HUES6 (cell line): ENCODE results near the gene RNF175.

Experiments used
- H3K27ac ChIP-seq: 2 replicates; pipeline ENCODE4 v1.7.0; 2013; ENCODE audit warnings: low read depth, mild to moderate bottlenecking, low read length, inconsistent platforms
- H3K27me3 ChIP-seq: 2 replicates; pipeline ENCODE4 v1.6.1; 2013; ENCODE audit warnings: low read length; ENCODE audit not compliant: control insufficient read depth, insufficient read depth
- H3K36me3 ChIP-seq: 2 replicates; pipeline ENCODE4 v1.6.1; 2013; ENCODE audit warnings: low read length; ENCODE audit not compliant: control insufficient read depth, insufficient read depth
- H3K4me1 ChIP-seq: 2 replicates; pipeline ENCODE4 v1.6.1; 2013; ENCODE audit warnings: low read length; ENCODE audit not compliant: control insufficient read depth, insufficient read depth
- H3K4me3 ChIP-seq: 2 replicates; pipeline ENCODE4 v1.5.1; 2013; ENCODE audit warnings: low read depth, low read length
- H3K9ac ChIP-seq: one replicate; pipeline ENCODE4 v1.6.1; 2013; ENCODE audit warnings: mild to moderate bottlenecking, low read length
- H3K9me3 ChIP-seq: 2 replicates; pipeline ENCODE4 v1.6.1; 2013; ENCODE audit warnings: low read depth, low read length; ENCODE audit not compliant: control insufficient read depth, insufficient read depth

The RNF175 gene

GRCh38 chr4:153724606-153725005, 35.2 kb downstream of the RNF175 start:
- no peaks in the 10 kb centered on the region for H3K27me3 ChIP-seq
- H3K9ac ChIP-seq, result no peak overlapping the region
- H3K9me3 ChIP-seq, result no peaks in the 10 kb centered on the region
- H3K27ac ChIP-seq, result no peak overlapping the region
- H3K36me3 ChIP-seq, result no peaks in the 10 kb centered on the region
- H3K4me3 ChIP-seq, result no peak overlapping the region
- no peaks in the 10 kb centered on the region for H3K4me1 ChIP-seq

- no peaks in the 10 kb centered on the region for H3K36me3 ChIP-seq
- no peak overlapping the region for H3K4me3 ChIP-seq
- H3K9me3 ChIP-seq, result no peaks in the 10 kb centered on the region
- H3K27me3 ChIP-seq, result no peaks in the 10 kb centered on the region
- H3K27ac ChIP-seq, result no peak overlapping the region
- H3K4me1 ChIP-seq, result no peaks in the 10 kb centered on the region
- H3K9ac ChIP-seq, result no peak overlapping the region
These were observed 37.8 kb downstream of the RNF175 start for GRCh38 chr4:153722036-153722435.

DNA sequence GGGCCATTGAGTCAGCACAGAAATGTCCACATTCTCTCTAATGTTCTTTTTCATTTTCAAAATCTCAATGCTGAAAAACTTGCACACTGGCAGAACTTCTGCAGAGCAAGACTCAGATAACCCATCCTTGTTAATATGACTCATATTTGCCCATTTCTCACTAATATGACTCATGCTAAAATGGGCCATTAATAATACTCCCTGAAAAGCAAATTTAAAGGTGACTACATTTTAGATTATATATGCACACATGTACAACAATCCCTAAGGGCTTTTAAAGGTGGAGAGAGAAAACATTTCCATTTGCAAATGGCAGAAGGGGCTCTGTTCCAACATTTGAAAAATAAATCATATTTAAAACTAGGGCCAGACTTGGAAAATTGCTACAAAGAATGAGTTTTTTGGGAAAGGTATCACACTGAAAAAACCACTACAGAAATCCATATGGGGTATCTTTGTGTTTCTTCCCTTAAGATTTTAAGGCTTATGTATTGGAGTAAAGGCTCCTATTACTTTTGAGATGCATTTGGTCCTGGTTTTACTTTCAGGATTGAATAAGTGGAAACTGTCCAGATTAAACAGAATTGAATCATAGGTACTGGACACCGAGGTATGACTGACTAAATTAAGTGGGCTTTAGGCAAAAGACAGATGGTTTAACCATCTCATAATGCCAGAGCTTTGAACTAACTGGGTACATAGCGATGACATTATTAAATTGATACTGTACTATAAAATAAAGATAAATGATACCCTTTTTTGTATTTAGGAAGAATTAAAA, 45.8 kb downstream of the RNF175 start:
- no peaks in the 10 kb centered on the region for H3K27me3 ChIP-seq
- H3K9me3 ChIP-seq, result no peaks in the 10 kb centered on the region
- no peak overlapping the region for H3K9ac ChIP-seq
- H3K4me1 ChIP-seq, result no peaks in the 10 kb centered on the region
- no peaks in the 10 kb centered on the region for H3K36me3 ChIP-seq
- no peak overlapping the region for H3K27ac ChIP-seq
- H3K4me3 ChIP-seq, result no peak overlapping the region

DNA sequence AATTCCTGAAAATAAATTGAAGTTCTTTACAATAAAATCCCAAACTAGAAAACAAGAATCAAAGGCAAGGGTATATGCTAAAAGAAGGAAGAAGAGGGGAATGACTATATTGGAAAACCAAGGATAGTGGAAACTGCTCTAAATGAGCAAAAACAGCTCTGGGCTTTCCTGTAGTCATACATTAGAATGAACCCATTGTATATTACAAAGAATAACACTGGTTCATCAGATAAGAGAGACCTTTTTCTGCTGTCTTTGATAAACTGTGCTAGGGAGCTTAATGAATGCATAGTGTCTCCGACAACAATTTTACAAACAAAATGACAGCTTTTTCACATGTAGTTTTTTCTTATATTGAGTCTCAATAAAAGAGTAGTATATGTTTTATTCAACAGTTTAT, 49.1 kb downstream of the RNF175 start:
- Histone ChIP-seq H3K27ac (no peak overlapping the region), H3K4me3 (no peak overlapping the region), H3K4me1 (no peaks in the 10 kb centered on the region), H3K36me3 (no peaks in the 10 kb centered on the region), H3K9ac (no peak overlapping the region), H3K27me3 (no peaks in the 10 kb centered on the region), H3K9me3 (no peaks in the 10 kb centered on the region)

- Histone ChIP-seq H3K4me3 (no peak overlapping the region), H3K36me3 (no peaks in the 10 kb centered on the region), H3K27ac (no peak overlapping the region), H3K9me3 (no peaks in the 10 kb centered on the region), H3K9ac (no peak overlapping the region), H3K27me3 (peaks cover 3% of the 10 kb centered on the region; the same call in 1 of the 2 replicates), H3K4me1 (no peaks in the 10 kb centered on the region)
These were observed 53.3 kb downstream of the RNF175 start for GRCh38 chr4:153706519-153706918.

GRCh38 chr4:153705743-153706468, 53.9 kb downstream of the RNF175 start:
- Histone ChIP-seq H3K4me1 (no peaks in the 10 kb centered on the region), H3K4me3 (no peak overlapping the region), H3K9me3 (no peaks in the 10 kb centered on the region), H3K27ac (no peak overlapping the region), H3K36me3 (no peaks in the 10 kb centered on the region), H3K9ac (no peak overlapping the region), H3K27me3 (peaks cover 3% of the 10 kb centered on the region; the same call in 1 of the 2 replicates)

DNA sequence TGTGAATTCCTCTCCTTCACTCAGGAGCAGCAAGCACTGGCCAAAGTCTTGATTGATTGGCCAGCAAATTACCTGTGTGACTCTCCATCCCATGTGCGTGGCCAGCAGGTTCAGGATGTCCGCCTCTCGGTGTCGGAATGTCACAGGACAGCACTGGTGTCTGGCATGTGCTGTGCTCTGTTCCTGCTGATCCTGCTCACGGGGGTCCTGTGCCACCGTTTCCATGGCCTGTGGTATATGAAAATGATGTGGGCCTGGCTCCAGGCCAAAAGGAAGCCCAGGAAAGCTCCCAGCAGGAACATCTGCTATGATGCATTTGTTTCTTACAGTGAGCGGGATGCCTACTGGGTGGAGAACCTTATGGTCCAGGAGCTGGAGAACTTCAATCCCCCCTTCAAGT, 55.3 kb downstream of the RNF175 start:
- H3K9ac ChIP-seq, result no peak overlapping the region
- H3K9me3 ChIP-seq, result no peaks in the 10 kb centered on the region
- H3K4me3 ChIP-seq, result no peak overlapping the region
- no peaks in the 10 kb centered on the region for H3K36me3 ChIP-seq
- H3K27me3 ChIP-seq, result peaks cover 3% of the 10 kb centered on the region; the same call in 1 of the 2 replicates
- H3K27ac ChIP-seq, result no peak overlapping the region
- no peaks in the 10 kb centered on the region for H3K4me1 ChIP-seq

DNA sequence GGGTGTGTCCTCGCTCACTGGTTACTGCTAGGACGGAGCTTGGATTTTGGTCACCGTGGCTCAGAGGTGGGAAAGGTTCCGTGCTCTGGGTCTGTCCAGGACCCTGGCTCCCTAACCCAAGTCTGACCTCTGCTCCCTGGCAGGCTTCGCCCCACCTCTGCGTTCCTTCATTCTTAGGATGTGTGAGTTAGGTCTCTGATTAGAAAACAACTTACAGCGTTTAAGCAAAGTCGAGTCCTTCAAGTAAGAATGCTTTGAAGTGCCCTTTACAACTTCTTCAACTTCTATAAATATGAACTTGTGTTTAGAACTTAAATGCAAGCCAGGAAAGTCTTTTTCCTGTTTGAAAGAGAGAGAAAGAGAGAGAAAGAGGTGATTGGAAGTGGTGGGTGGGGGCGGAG, 74.9 kb downstream of the RNF175 start:
- peak overlapping the region; percentile 69 for H3K4me3 ChIP-seq
- no peaks in the 10 kb centered on the region for H3K36me3 ChIP-seq
- no peak overlapping the region for H3K9ac ChIP-seq
- peaks cover 49% of the 10 kb centered on the region for H3K27me3 ChIP-seq
- no peaks in the 10 kb centered on the region for H3K4me1 ChIP-seq
- H3K9me3 ChIP-seq, result peaks cover 29% of the 10 kb centered on the region
- no peak overlapping the region for H3K27ac ChIP-seq

- Histone ChIP-seq H3K4me3 (peak within 1 kb of the TSS; percentile 69), H3K4me1 (no peaks in the 10 kb centered on the region), H3K27ac (no peak within 1 kb of the TSS), H3K27me3 (peaks cover 50% of the 10 kb centered on the region), H3K36me3 (no peaks in the 10 kb centered on the region), H3K9ac (peak within 1 kb of the TSS; percentile 12), H3K9me3 (peaks cover 24% of the 10 kb centered on the region)
These were observed 75.4 kb downstream of the RNF175 start, which contains the start of gene TLR2 for GRCh38 chr4:153684182-153684970. Gene TLR2, plus strand, starts transcription at chr4:153684280. Its CDS starts 18,628 bp downstream, at chr4:153702908.

DNA sequence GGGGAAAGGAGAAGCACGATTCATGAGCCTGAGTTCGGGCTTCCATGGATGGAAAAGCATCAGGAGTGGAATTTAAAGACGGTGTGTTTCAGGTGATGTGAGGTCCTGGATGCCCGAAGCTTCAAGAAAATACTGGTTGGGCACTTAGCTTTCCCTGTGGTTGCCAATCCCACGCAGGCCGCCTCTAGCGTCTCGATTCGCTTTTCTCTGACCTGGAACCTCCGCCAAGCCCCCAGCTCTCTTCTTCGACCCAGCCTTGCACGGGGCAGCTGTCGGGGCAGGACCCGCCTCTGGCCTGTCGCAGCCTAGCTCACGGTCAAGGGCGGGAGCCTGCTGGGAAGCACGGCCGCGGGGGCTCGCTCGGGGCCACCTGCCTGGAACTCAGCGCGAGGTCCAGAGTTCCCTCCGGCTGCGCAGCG, 76.1 kb downstream of the RNF175 start:
- Histone ChIP-seq H3K4me3 (peak overlapping the region; percentile 69), H3K9ac (peak overlapping the region; percentile 12), H3K4me1 (no peaks in the 10 kb centered on the region), H3K27ac (no peak overlapping the region), H3K36me3 (no peaks in the 10 kb centered on the region), H3K27me3 (peaks cover 54% of the 10 kb centered on the region), H3K9me3 (peaks cover 18% of the 10 kb centered on the region)
